ENCODE results near the gene ARHGAP9. TPM values are rescaled to one million over a fixed set of nuclear protein-coding genes. Genes with fewer than 3 reads are reported as not detected.

Gene ARHGAP9
- total RNA-seq, 1 experiment from 2014 or later = 0.52 TPM

DNA sequence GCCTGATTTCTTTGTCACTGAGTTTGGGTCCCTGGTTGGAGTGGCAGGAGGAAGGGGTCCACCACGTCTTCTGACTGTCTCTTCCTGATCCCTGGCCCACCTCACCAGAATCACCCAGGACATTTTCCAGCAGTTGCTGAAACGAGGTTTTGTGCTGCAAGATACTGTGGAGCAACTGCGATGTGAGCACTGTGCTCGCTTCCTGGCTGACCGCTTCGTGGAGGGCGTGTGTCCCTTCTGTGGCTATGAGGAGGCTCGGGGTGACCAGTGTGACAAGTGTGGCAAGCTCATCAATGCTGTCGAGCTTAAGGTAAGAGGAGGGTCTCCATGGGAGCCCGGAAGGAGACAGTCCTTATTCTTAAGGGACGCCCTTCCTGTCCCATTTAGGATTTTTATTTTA, 20.5 kb upstream of the ARHGAP9 start:
- no TSS peak for BruUV-seq (replicated peaks)
- ChIA-PET POLR2A (ENCODE audit: low non-redundant PET) (interaction anchor here (0.6 to 1.0 kb wide), 2 partner anchors 15 to 26 kb away, joined by 3 to 4 read pairs; no protein-coding TSS in a partner anchor), CTCF (no interaction called here)
- Histone ChIP-seq H3K27me3 (replicated peaks; ENCODE audit: insufficient read depth, low read depth, low read length, poor library complexity) (no peaks in the 10 kb centered on the region), H3K9me3 (ENCODE audit: low read depth, low read length, poor library complexity, severe bottlenecking) (no peaks in the 10 kb centered on the region), H3K27ac (ENCODE audit: low read depth, low read length, poor library complexity, severe bottlenecking) (no peak overlapping the region), H3K36me3 (ENCODE audit: insufficient read depth, low read length, poor library complexity, severe bottlenecking) (peaks cover 78% of the 10 kb centered on the region), H3K4me3 (ENCODE audit: low read depth, low read length, poor library complexity, severe bottlenecking) (no peak overlapping the region), H3K4me1 (ENCODE audit: insufficient read depth, low read length, poor library complexity, severe bottlenecking) (no peaks in the 10 kb centered on the region)
- intact Hi-C loops (cut with micrococcal nuclease; ENCODE audit: unreplicated experiment) = no loop called here
- TF ChIP-seq CTCF (conservative IDR thresholded peaks at IDR 0.05; ENCODE audit: low read depth, low read length) = no peak
- DNase-seq (ENCODE audit: low spot score) = no peak

DNA sequence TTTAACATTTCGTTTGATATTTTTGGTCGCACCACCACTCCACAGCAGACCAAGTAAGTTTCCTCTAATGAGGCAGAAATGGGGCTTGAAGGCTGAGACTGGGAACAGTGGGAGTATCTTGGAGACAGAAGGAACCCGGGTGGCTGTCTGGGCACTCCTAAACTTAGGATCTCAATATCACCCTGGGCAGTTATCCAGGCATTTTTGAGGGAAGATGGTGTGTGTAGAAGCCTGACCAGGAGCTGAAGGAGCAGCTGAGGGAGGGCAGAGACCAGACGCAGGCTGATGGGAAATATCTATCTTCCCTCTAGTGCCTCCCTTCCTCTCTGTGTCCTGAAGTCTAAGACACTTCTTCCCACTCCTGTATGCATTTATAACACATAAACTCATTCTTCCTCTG, 18.9 kb upstream of the ARHGAP9 start:
- H3K4me3 ChIP-seq (ENCODE audit: low read depth, low read length, poor library complexity, severe bottlenecking) = no peak overlapping the region
- no peak overlapping the region for H3K27ac ChIP-seq (ENCODE audit: low read depth, low read length, poor library complexity, severe bottlenecking)
- intact Hi-C loops (cut with micrococcal nuclease; ENCODE audit: unreplicated experiment) = no loop called here
- no peaks in the 10 kb centered on the region for H3K4me1 ChIP-seq (ENCODE audit: insufficient read depth, low read length, poor library complexity, severe bottlenecking)
- H3K27me3 ChIP-seq (replicated peaks; ENCODE audit: insufficient read depth, low read depth, low read length, poor library complexity) = no peaks in the 10 kb centered on the region
- no TSS peak for BruUV-seq (replicated peaks)
- ChIA-PET POLR2A (ENCODE audit: low non-redundant PET) (no interaction called here), CTCF (no interaction called here)
- TF ChIP-seq EZH2 (IDR thresholded peaks at IDR 0.05; ENCODE audit: borderline replicate concordance, low read depth, low read length, poor library complexity, severe bottlenecking) (no peak), CTCF (conservative IDR thresholded peaks at IDR 0.05; ENCODE audit: low read depth, low read length) (0 out of 2 replicates have a peak, but pooled peaks have one; percentile 4)
- no peak for DNase-seq (ENCODE audit: low spot score)
- no peaks in the 10 kb centered on the region for H3K9me3 ChIP-seq (ENCODE audit: low read depth, low read length, poor library complexity, severe bottlenecking)
- H3K36me3 ChIP-seq (ENCODE audit: insufficient read depth, low read length, poor library complexity, severe bottlenecking) = peaks cover 69% of the 10 kb centered on the region

DNA sequence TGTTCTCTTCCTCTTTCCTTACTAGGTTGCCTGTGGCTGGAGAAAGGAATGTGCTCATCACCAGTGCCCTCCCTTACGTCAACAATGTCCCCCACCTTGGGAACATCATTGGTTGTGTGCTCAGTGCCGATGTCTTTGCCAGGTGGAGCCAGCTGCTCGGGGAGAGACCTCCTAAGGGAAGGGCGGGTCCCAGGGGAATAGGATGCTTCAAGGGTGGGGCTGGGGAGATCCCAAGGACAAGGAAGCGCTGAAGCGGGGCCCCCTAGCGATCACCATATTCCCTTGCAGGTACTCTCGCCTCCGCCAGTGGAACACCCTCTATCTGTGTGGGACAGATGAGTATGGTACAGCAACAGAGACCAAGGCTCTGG, 18.5 kb upstream of the ARHGAP9 start:
- Histone ChIP-seq H3K27ac (ENCODE audit: low read depth, low read length, poor library complexity, severe bottlenecking) (no peak overlapping the region), H3K4me3 (ENCODE audit: low read depth, low read length, poor library complexity, severe bottlenecking) (no peak overlapping the region), H3K4me1 (ENCODE audit: insufficient read depth, low read length, poor library complexity, severe bottlenecking) (no peaks in the 10 kb centered on the region), H3K27me3 (replicated peaks; ENCODE audit: insufficient read depth, low read depth, low read length, poor library complexity) (no peaks in the 10 kb centered on the region), H3K9me3 (ENCODE audit: low read depth, low read length, poor library complexity, severe bottlenecking) (no peaks in the 10 kb centered on the region), H3K36me3 (ENCODE audit: insufficient read depth, low read length, poor library complexity, severe bottlenecking) (peaks cover 66% of the 10 kb centered on the region)
- no TSS peak for BruUV-seq (replicated peaks)
- POLR2A ChIA-PET (ENCODE audit: low non-redundant PET) = no interaction called here
- TF ChIP-seq CTCF (conservative IDR thresholded peaks at IDR 0.05; ENCODE audit: low read depth, low read length) (peak; percentile 24; the same call in 1 of the 2 replicates), EZH2 (IDR thresholded peaks at IDR 0.05; ENCODE audit: borderline replicate concordance, low read depth, low read length, poor library complexity, severe bottlenecking) (no peak)
- intact Hi-C loops (cut with micrococcal nuclease; ENCODE audit: unreplicated experiment) = no loop called here
- CTCF ChIA-PET = no interaction called here
- DNase-seq (ENCODE audit: low spot score) = no peak

Data from A673 (cell line).